GM23248 (cell line): ENCODE data around the gene PARL.

ENCODE experiments used
- EZH2 ChIP-seq: fragments of 200-600 bp; sonication (generic); IDR thresholded peaks from 2 replicates; pipeline ENCODE4 v1.6.1; 2018; ENCODE audit warnings: antibody characterized with exemption, mild to moderate bottlenecking; ENCODE audit not compliant: insufficient read depth, poor library complexity, severe bottlenecking
- EZH2phosphoT487 ChIP-seq: fragments of 200-600 bp; sonication (generic); IDR thresholded peaks from 2 replicates; pipeline ENCODE4 v1.6.1; 2018; ENCODE audit warnings: antibody characterized with exemption, moderate library complexity, mild to moderate bottlenecking, low read depth; ENCODE audit not compliant: insufficient read depth

DNA sequence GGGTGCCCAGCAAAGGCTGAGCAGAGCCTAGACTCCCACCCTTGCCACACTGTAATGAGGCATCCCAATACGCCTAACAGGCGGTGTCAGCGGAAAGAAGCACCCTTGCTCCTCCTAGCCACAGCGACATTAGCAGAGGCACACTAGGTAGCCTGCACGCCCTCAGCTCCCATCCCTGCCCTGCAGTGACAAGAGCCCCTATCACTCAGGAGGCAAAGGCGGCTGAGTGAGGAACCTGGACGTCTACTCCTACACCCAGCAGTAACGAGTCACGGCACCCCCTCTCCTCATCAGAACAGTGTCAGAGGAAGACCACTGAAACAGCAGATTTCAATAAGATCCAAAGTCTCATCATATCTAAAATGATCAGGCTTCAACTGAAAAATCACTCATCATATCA lies 47.3 kb downstream of the PARL start:
- no peak for TF ChIP-seq EZH2phosphoT487
- TF ChIP-seq EZH2 = no peak
